Measurements from ENCODE around the gene EIF4G2. TPM values are rescaled to one million over a fixed set of nuclear protein-coding genes. Genes with fewer than 3 reads are reported as not detected.
A peak's percentile ranks its signal among the peaks of the same experiment; 100 is the strongest.
"Not testable (repeated sequence)": the region's sequence is repeated elsewhere in the genome, so short reads cannot be mapped to it uniquely, and the experiment has no call there.

The EIF4G2 gene
- total and polyA plus RNA-seq, 8 donors, result 835 to 1,027 (median 941) TPM

GRCh38 chr11:10829139-10829538 lies 20.4 kb upstream of the EIF4G2 start:
- ATAC-seq (no peak), DNase-seq (no peak)
- Histone ChIP-seq H3K9me3 (no peaks in the 10 kb centered on the region), H3K4me3 (no peak overlapping the region), H3K4me1 (no peaks in the 10 kb centered on the region), H3K27me3 (no peaks in the 10 kb centered on the region), H3K36me3 (no peaks in the 10 kb centered on the region), H3K27ac (no peak overlapping the region)
- TF ChIP-seq CTCF (IDR thresholded peaks at IDR 0.05), result no peak
- intact Hi-C loops (cut with DNase I), result no loop called here

GRCh38 chr11:10828402-10828801 lies 19.7 kb upstream of the EIF4G2 start:
- no peak overlapping the region for H3K27ac ChIP-seq
- no peak overlapping the region for H3K4me3 ChIP-seq
- TF ChIP-seq CTCF (IDR thresholded peaks at IDR 0.05), result no peak
- DNase-seq, result no peak
- H3K4me1 ChIP-seq, result no peaks in the 10 kb centered on the region
- H3K9me3 ChIP-seq, result no peaks in the 10 kb centered on the region
- intact Hi-C loops (cut with DNase I), result no loop called here
- no peaks in the 10 kb centered on the region for H3K27me3 ChIP-seq
- no peaks in the 10 kb centered on the region for H3K36me3 ChIP-seq
- no peak for ATAC-seq

GRCh38 chr11:10824888-10825287 lies 16.2 kb upstream of the EIF4G2 start:
- no peak overlapping the region for H3K27ac ChIP-seq
- intact Hi-C loops (cut with DNase I), result no loop called here
- ATAC-seq (no peak), DNase-seq (no peak)
- no peaks in the 10 kb centered on the region for H3K4me1 ChIP-seq
- no peaks in the 10 kb centered on the region for H3K36me3 ChIP-seq
- no peak overlapping the region for H3K4me3 ChIP-seq
- no peaks in the 10 kb centered on the region for H3K27me3 ChIP-seq
- H3K9me3 ChIP-seq, result no peaks in the 10 kb centered on the region
- TF ChIP-seq CTCF (IDR thresholded peaks at IDR 0.05), result no peak

- DNase-seq, result no peak
- H3K4me3 ChIP-seq, result no peak overlapping the region
- no peak for TF ChIP-seq CTCF (IDR thresholded peaks at IDR 0.05)
- no peaks in the 10 kb centered on the region for H3K27me3 ChIP-seq
- H3K9me3 ChIP-seq, result no peaks in the 10 kb centered on the region
- no peaks in the 10 kb centered on the region for H3K4me1 ChIP-seq
- H3K36me3 ChIP-seq, result no peaks in the 10 kb centered on the region
- intact Hi-C loops (cut with DNase I), result no loop called here
- no peak for ATAC-seq
- no peak overlapping the region for H3K27ac ChIP-seq
Observed at GRCh38 chr11:10823152-10823579, 14.4 kb upstream of the EIF4G2 start.

- H3K36me3 ChIP-seq; H3K9me3 ChIP-seq; intact Hi-C loops (cut with DNase I); H3K4me3 ChIP-seq; H3K4me1 ChIP-seq; H3K27ac ChIP-seq; H3K27me3 ChIP-seq; ATAC-seq; DNase-seq: not testable (repeated sequence)
Observed at GRCh38 chr11:10822491-10822890, 13.8 kb upstream of the EIF4G2 start.

GRCh38 chr11:10818594-10818993 lies 9.9 kb upstream of the EIF4G2 start:
- intact Hi-C loops (cut with DNase I), result no loop called here
- H3K36me3 ChIP-seq, result no peaks in the 10 kb centered on the region
- ATAC-seq, result peak; percentile 66

More at GRCh38 chr11:10818594-10818993, 9.9 kb upstream of the EIF4G2 start:
- TF ChIP-seq CTCF (IDR thresholded peaks at IDR 0.05), result no peak
- Histone ChIP-seq H3K27ac (no peak overlapping the region), H3K4me1 (no peaks in the 10 kb centered on the region), H3K9me3 (no peaks in the 10 kb centered on the region), H3K4me3 (no peak overlapping the region), H3K27me3 (no peaks in the 10 kb centered on the region)
- DNase-seq, result no peak
